ENCODE measurements around the gene AKAP10. TPM values are rescaled to one million over a fixed set of nuclear protein-coding genes. Genes with fewer than 3 reads are reported as not detected.

Gene AKAP10
- total and polyA plus RNA-seq, 7 donors, result 4.2 to 16.8 (median 11.1) TPM

GRCh38 chr17:19886116-19886515, 91.5 kb downstream of the AKAP10 start:
- Histone ChIP-seq H3K9me3 (no peaks in the 10 kb centered on the region), H3K36me3 (ENCODE audit: insufficient read depth in 1 of 2, low read depth in 1 of 2) (no peaks in the 10 kb centered on the region), H3K4me3 (no peak overlapping the region), H3K4me1 (no peaks in the 10 kb centered on the region), H3K27ac (no peak overlapping the region), H3K27me3 (ENCODE audit: insufficient read depth in 3 of 3, low read length in 2 of 3) (no peaks in the 10 kb centered on the region)
- TF ChIP-seq, protein P1, sequence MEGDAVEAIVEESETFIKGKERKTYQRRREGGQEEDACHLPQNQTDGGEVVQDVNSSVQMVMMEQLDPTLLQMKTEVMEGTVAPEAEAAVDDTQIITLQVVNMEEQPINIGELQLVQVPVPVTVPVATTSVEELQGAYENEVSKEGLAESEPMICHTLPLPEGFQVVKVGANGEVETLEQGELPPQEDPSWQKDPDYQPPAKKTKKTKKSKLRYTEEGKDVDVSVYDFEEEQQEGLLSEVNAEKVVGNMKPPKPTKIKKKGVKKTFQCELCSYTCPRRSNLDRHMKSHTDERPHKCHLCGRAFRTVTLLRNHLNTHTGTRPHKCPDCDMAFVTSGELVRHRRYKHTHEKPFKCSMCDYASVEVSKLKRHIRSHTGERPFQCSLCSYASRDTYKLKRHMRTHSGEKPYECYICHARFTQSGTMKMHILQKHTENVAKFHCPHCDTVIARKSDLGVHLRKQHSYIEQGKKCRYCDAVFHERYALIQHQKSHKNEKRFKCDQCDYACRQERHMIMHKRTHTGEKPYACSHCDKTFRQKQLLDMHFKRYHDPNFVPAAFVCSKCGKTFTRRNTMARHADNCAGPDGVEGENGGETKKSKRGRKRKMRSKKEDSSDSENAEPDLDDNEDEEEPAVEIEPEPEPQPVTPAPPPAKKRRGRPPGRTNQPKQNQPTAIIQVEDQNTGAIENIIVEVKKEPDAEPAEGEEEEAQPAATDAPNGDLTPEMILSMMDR (IDR thresholded peaks at IDR 0.05), result no peak
- ATAC-seq (no peak), DNase-seq (no peak)
- intact Hi-C loops (cut with DNase I), result no loop called here

DNA sequence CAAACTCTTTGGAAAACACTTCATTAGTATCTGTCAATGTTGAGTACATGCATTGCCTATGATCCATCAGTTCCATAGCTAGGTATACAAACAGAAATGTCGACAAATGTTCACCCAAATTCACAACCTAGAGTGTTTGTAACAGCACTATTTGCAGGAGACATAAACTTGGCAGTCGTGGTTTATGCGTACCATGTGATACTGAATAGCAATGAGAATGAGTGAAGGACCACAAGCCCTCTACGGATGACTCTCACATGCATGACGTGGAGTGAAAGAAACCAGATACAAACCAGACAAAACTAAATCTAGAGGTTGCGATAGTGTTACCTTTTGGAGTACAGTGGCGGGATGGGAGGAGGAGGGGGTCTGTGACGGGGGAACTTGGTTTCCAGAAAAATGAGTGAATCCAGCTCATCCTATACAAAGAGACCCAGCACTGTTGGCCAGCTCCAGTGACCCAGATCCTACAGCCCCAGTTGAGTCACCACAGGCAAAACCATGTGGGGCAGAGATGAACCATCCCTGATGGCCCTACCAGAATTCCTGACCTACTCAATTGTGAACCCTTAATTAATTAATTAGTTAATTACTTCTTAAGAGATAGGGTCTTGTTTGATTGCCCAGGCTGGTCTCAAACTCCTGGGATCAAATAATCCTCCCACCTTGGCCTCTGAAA, 94.0 kb downstream of the AKAP10 start:
- TF ChIP-seq, protein P1 (IDR thresholded peaks at IDR 0.05), result no peak
- Histone ChIP-seq H3K27ac (no peak overlapping the region), H3K4me1 (no peaks in the 10 kb centered on the region), H3K4me3 (no peak overlapping the region), H3K36me3 (ENCODE audit: insufficient read depth in 1 of 2, low read depth in 1 of 2) (no peaks in the 10 kb centered on the region), H3K9me3 (no peaks in the 10 kb centered on the region), H3K27me3 (ENCODE audit: insufficient read depth in 3 of 3, low read length in 2 of 3) (no peaks in the 10 kb centered on the region)
- intact Hi-C loops (cut with DNase I), result no loop called here
- WGBS, 3 donors, result 85 to 86% (median 86%) methylated on average over 8 of the region's 8 CpGs
- DNase-seq (no peak), ATAC-seq (no peak)

GRCh38 chr17:19880393-19880792, 97.2 kb downstream of the AKAP10 start:
- Histone ChIP-seq H3K36me3 (ENCODE audit: insufficient read depth in 1 of 2, low read depth in 1 of 2) (no peaks in the 10 kb centered on the region), H3K4me1 (no peaks in the 10 kb centered on the region), H3K4me3 (no peak overlapping the region), H3K27me3 (ENCODE audit: insufficient read depth in 3 of 3, low read length in 2 of 3) (no peaks in the 10 kb centered on the region), H3K9me3 (no peaks in the 10 kb centered on the region), H3K27ac (no peak overlapping the region)
- ATAC-seq, result no peak
- 75 to 78% (median 78%) methylated on average over 4 of the region's 4 CpGs for WGBS, 3 donors
- DNase-seq, result no peak
- TF ChIP-seq, protein P1 (IDR thresholded peaks at IDR 0.05), result no peak
- intact Hi-C loops (cut with DNase I), result no loop called here

- Histone ChIP-seq H3K36me3 (ENCODE audit: insufficient read depth in 1 of 2, low read depth in 1 of 2) (no peaks in the 10 kb centered on the region), H3K27me3 (ENCODE audit: insufficient read depth in 3 of 3, low read length in 2 of 3) (no peaks in the 10 kb centered on the region), H3K4me1 (no peaks in the 10 kb centered on the region), H3K9me3 (no peaks in the 10 kb centered on the region), H3K4me3 (no peak overlapping the region), H3K27ac (no peak overlapping the region)
- 36 to 46% (median 36%) methylated on average over 6 of the region's 6 CpGs for WGBS, 3 donors
- intact Hi-C loops (cut with DNase I), result loop anchor here in 1 of 2 donors (10.0 kb wide), 1 partner anchor 67 kb away; no protein-coding TSS in a partner anchor
- DNase-seq, result no peak
- TF ChIP-seq, protein P1 (IDR thresholded peaks at IDR 0.05), result no peak
- no peak for ATAC-seq
These were observed 100.2 kb downstream of the AKAP10 start for GRCh38 chr17:19877364-19877945.
